Measurements from ENCODE around the gene NTPCR. TPM values are rescaled to one million over a fixed set of nuclear protein-coding genes. Genes with fewer than 3 reads are reported as not detected.

Gene NTPCR
- polyA plus RNA-seq, 1 donor: 41.0 TPM

- no peak for DNase-seq
Measured at GRCh38 chr1:232964601-232965000, 14.2 kb downstream of the NTPCR start.

GRCh38 chr1:232965124-232965911 lies 14.9 kb downstream of the NTPCR start:
- DNase-seq: no peak

- no peak for DNase-seq
Measured at GRCh38 chr1:232965912-232966217, 15.5 kb downstream of the NTPCR start.

- no peak for DNase-seq
Measured at GRCh38 chr1:232966663-232967062, 16.3 kb downstream of the NTPCR start.

GRCh38 chr1:232968391-232968790 lies 18.0 kb downstream of the NTPCR start:
- no peak for DNase-seq

- DNase-seq: no peak
Measured at GRCh38 chr1:232968965-232969364, 18.6 kb downstream of the NTPCR start.

GRCh38 chr1:232969799-232970198 lies 19.4 kb downstream of the NTPCR start:
- DNase-seq: no peak

- DNase-seq: no peak
Measured at GRCh38 chr1:232970508-232970907, 20.1 kb downstream of the NTPCR start.

- no peak for DNase-seq
Measured at GRCh38 chr1:232973652-232974611, 23.5 kb downstream of the NTPCR start.

GRCh38 chr1:232974971-232975370 lies 24.6 kb downstream of the NTPCR start:
- no peak for DNase-seq

GRCh38 chr1:232978091-232978634 lies 27.8 kb downstream of the NTPCR start:
- DNase-seq: no peak

GRCh38 chr1:232978815-232979214 lies 28.4 kb downstream of the NTPCR start:
- DNase-seq: no peak

GRCh38 chr1:232979558-232979957 lies 29.1 kb downstream of the NTPCR start:
- DNase-seq: no peak

GRCh38 chr1:232980355-232980978 lies 30.1 kb downstream of the NTPCR start:
- DNase-seq: no peak

GRCh38 chr1:232980986-232981560 lies 30.7 kb downstream of the NTPCR start:
- DNase-seq: no peak

GRCh38 chr1:232982238-232982944 lies 32.0 kb downstream of the NTPCR start:
- DNase-seq: no peak

GRCh38 chr1:232983375-232983774 lies 33.0 kb downstream of the NTPCR start:
- DNase-seq: no peak

GRCh38 chr1:232983817-232984567 lies 33.6 kb downstream of the NTPCR start:
- no peak for DNase-seq

- DNase-seq: no peak
Measured at GRCh38 chr1:232984577-232985425, 34.4 kb downstream of the NTPCR start.

GRCh38 chr1:232985882-232986526 lies 35.6 kb downstream of the NTPCR start:
- DNase-seq: no peak
